NOMO-1 (cell line): ENCODE measurements around the gene RAB11FIP4.

Experiments used
- DNase-seq, 2 experiments: peaks; one replicate each; lab custom pipeline; 2025; ENCODE audit not compliant: unreplicated experiment in 2 of 2; lab: John Stamatoyannopoulos, UW

Gene RAB11FIP4

DNA sequence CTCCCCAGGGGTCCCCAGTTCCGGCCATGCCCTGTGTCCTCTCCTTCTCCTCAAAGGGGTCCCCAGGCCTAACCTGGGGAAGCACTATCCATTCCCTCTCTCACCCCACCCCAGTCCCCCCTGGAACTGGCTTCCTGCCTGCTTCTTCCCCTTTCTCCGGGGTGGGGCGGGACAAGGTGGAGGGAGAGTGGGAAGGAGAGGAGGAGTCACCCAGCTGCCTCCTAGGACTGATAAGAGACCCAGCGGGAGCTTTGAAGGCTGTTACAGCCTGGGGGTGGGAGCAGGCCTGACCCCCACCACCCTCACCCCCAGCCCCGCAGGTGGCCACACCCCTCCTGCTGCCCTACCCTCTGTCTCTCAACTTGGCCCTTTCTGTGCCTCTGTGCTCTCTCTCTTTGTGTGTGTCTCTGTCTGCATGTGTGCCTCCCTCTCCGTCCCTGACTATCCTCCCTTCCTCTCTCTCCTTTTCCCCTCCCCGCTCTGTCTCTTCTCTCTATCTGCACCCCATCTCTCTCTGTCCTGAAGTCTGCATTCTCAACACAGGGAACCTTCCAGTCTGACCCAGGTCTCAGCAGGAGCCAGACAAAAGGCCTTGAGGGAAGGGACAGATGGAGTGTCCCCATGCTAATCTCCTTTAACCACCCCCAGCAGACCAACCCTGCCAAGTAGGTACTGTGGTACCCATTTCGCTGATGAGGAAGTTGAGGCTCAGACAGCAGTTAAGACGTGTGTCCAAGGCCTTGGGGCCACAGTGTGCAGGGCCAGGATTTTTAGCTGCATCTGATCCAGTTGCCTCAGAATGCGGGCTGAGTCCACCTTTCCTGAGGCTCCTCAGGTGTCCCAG, 66.1 kb downstream of the RAB11FIP4 start:
- no peak for DNase-seq

DNA sequence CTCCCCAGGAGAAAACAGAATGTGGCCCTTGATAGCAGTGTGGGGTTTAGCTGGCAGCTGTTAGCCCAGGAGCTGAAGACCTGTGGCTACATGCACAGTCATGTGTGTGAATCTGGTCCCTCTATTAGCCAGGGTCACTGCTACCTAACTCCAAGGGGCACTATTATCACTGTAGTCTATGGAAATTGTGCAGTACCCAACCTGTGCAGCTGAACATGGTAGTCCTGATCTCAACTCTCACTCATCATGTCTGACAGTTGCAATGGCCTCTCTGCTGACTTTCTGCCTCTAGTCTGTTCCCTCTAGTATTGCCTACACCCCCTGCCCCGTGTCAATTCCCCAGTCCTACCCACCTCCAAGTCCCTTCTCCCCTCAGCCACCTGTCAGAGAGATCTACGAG, 67.4 kb downstream of the RAB11FIP4 start:
- DNase-seq: no peak

DNA sequence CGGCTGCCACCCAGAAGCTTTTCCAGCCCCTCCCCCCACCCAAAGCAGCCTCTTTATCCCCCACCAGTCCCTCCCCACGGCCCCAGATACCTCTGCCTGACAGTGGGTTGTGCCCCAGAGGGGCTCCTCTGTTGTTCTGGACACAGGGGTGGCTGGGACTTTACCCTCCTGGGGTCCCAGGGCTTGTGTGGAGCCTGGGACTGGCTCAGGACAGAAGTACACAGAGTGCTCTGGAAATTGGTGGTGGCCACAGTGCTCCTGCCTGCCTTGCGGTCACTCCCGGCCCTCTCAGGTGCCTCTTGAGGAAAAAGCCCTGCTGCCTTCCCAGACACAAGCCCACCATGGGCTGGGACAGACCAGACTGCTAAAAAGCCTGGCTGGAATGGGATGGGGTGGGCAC, 68.2 kb downstream of the RAB11FIP4 start:
- DNase-seq: no peak

DNA sequence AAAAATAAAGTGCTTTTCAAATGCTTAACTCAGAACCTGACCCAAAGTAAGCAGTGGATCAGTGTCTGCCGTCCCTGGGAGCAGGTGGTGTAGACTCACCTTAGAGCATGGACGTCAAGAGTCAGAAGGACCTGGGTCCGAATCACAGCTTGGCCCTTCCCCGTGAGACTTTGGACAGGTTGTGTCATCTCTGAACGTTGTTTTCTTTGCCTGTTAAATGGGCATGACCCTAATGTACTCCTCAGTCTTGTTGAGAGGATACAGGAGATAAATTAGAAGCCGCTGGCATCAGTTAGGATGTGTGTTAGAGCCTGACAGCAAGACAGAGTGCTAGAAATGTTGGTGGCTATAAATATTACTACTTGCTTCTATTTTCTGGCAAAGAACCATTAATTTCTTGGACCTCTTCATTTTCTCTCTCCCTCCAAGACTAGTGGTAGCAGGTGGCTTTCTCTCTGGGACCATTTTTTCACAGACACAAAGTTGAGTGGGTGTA, 68.8 kb downstream of the RAB11FIP4 start:
- no peak for DNase-seq

DNA sequence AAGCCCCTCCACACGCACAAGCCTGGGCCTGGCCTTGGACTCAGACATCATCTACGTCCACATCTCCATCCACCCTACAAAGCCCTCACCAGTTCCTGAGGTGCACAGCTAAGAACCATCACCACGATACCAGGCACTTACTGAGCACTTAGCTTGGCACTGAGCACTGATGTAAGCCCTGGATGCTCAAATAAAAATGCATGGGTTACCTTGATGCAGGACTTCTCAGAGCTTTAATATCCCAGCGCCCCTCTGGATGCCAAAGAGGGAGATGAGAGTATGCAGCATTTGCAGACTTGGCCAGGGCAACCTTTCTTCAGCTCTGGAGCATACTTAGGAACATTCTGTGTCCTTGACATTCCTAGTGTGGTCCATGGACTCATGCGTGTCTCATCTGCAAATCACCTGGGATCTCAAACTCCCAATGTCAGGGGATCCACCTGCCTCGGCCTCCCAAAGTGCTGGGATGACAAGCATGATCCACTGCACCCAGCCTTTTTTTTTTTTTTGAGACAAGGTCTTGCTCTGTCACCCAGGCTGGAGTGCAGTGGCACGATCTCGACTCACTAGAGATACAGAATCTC, 69.8 kb downstream of the RAB11FIP4 start:
- DNase-seq: no peak

DNA sequence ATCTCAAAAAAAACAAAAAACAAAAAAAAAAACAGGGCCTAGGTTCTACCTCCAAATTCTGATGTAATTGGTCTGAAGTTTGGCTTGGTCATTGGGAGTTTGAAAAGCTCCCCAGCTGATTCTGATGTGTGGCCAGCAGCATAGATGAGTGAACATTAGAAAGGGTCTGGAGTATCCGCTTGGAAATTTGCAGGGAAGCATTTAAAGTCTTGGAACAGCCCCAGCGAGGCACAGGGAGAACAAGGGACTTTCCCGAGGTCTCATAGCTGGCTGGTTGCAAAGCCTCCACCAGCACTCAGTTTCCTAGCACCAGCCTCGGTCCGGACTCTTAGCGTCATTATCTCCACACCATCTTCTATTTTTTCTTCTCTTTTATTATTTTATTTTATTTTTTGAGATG, 70.8 kb downstream of the RAB11FIP4 start:
- no peak for DNase-seq

DNA sequence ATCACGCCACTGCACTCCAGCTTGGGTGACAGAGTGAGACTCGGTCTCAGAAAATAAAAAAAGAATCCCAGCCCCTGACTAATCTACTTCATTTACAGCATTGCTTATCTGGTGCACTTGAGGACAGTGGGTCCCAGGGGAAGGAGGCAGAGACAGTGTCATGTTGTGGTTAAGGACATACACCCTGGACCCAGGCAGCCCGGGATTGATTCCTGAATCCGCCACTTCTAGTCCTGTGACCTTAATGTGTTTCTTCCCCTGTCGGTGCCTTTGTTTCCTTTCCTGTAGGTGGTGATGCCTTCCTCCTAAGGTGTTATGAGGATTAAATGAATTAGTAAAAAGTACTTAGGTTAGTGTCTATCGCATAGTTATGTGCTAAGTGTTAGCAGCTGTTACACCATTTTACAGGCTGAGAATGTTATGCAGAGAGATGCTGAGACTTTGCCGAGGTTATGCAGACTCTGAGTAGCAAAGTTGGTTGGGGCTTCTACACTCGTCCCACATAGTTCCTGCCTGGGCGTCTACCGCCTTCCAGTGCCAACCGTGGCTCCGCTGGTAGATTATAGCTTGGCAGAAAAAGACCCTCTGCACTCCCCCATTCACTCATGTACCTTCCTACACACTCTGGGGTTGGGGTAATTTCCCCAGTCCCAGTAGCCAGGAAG, 74.8 kb downstream of the RAB11FIP4 start:
- no peak for DNase-seq

DNA sequence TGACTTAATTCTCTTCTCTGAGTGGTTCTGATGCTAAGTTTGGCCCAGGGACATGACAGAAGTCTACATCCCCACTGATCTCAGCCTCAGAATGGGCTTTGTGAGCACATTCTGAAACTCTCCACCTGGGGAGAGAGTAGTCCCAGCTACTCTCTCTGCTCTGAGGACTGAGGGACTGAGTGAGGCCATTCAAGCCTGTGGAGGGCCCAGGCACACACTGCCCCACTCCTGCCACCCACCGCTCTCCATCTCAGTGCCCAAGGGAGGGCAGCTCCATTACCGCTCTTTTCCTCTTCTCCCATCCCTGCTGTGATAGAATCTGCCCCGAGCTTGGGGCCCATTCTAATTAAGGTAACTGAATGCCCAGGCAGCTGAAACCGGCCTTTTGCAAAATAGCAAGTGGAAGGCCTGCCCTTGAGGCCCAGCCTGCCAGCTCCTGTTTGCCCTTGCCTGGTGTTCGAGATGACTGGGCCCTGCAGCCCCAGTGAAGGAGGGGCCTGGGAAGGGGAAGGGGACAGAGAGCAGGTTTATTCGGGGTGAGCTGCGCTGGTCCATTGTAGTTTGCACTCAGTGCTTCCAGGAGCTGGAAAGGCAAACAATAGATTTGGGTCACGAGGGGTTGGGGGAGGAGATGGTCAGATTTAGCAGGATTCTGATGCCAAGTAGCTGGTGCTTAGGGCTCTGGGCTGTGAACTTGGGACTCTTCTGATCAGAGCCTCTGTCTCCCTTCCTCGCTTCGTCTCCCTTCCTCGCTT, 76.2 kb downstream of the RAB11FIP4 start:
- no peak for DNase-seq

DNA sequence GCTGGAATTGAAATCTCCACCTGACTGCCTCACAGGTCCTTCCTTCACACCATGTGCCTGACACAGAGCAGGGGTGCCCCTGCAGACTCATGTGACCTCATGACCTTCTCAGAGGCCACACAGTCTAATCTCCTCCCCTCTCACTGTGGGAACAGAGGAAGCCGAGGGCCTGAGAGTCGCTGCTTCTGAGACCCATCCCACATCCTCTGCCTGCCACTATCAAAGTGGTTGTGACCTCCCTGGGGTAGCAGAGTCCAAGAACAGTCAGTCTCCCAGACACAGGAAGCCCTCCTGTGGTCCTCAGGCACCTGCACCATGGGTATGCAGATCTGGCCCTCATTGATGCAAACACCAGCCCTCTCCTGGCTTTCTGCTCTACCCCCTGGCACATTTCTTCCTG, 78.5 kb downstream of the RAB11FIP4 start:
- DNase-seq: no peak

DNA sequence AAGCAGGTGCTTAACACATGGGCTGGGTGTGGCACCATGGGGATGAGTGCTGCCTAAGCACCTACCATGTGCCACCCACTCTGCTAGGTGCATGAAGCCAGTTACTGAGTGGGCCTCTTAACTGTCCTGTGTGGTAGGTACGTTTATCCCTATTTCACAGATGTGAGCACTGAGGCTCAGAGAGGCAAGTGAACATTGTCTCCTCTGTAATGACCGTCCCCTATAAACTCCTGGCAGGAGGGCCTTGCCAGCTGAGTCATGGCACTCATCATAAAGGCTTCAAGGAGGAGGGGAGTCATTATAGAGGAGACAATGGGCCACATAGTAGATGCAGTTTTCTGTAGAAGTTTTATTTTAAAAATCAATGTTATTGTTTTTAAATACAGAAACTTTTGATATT, 79.1 kb downstream of the RAB11FIP4 start:
- DNase-seq: no peak

DNA sequence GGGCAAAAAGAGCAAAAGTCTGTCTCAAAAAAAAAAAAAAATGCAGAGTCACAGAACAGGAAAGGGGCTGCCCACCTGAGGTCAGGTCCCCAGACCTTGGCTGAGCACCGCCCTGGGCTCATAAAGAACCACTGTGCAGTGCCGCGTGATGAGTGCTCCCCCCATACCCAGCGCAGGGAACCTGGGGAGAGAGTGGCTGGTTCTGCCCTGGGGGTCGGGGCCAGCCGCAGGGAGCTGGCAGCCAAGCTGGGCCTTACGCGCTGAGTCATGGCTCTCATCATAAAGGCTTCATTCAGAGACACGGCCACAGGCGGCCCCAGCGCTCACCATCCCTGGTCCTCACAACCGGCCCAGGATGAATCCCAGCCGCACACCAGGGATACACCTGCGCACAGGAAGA, 80.7 kb downstream of the RAB11FIP4 start:
- no peak for DNase-seq

DNA sequence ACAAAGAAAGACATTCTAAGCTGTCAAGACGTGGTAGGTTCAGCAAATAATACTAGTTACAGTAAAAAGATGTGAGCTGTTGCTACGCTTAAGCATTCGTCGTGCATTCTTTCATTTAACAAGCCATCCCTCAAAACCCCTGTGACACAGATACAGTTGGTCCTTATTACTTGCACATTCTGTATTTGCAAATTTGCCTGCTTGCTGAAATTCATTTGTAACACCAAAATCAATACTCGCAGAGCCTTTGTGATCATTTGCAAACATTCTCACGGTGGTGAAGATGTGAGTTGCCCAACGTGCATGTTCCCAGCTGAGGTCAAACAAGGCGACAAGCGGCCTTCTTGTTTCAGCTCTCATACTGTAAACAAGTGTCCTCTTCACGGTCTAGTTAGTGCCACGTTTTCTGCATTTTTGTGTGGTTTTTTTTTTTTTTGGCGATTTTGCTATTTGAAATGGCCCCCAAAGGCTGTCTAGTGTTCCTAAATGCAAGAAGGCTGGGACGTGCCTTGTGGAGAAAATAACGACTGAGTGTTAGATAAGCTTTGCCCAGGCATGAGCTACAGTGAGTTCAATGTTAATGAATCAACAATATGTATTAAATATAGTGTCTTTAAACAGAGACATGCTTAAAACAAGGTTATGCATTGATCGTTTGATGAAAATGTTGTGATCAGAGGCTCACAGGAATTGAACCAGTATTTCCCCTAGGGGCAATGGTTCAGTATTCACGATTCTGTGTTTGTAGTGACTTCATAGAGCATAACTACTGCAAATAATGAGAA, 84.1 kb downstream of the RAB11FIP4 start:
- no peak for DNase-seq

DNA sequence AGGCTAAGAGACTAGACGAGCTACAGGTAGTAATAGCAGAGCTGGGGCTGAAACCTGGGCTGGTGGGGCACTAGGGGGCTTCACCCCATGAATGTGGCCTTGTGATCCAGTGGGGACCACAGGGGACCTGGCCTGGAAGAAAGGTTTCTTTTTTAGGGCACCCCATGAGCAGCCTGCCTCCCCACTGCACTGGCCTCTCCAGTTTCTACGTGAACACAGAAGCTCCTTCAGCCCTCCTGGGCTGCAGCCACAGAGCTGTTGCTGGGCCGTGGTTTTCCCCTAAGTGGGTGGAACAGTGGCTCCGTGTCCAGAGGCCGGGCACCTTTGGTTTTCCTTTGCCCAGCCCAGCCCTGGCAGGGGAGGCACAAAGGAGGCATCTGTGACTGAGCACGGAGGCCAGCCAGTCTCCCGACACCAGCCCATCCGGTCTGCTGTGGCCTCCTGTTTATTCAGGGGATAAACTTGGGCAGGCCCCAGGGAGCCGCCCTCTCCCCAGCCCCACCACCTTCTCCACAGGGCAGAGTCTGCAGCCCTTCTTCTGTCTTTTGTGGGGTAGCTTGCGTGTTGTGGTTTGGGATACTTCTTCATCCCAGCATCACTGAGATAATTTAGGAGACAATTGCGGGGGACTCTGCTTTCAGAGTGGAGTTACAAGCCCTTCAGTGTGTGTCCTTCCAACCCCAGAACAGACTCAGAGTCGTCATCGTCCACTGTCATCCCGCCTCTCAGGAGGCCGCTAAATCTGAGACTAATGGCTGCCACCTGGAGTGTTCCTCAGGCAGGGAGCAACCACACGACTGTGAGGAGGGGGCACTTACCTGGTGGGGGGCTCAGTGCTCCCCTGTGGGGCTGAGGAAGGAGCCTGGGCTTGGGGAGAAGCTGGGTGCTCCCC, 85.3 kb downstream of the RAB11FIP4 start:
- DNase-seq: no peak

DNA sequence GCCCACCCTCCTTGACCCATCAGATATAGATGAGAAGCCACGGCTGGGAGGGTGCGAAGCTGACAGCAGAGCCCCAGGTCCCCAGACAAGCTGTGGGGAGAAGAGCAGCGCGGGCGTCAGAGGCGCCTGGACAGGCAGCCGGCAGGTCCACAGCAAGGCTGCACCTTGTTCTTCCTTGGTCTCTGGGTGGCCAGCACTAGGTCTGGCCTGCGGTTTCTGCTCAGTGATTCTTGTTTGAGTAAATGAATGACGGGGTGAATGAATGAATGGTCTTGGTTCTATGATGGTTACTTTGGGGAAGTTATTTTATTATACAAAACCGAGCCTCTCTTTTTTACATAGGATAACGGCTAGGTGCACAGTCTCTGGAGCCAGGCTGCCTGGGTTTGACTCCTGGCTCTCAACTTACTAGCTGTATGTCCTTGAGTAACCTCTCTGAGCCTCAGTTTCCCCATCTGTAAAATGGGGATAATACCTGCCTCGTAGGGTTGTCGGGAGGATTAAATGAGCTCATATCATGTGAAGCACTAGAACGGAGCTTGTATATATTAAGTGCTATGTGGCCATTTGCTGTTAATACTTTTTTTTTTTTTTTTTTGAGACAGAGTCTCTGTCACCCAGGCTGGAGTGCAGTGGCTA, 86.1 kb downstream of the RAB11FIP4 start:
- no peak for DNase-seq

DNA sequence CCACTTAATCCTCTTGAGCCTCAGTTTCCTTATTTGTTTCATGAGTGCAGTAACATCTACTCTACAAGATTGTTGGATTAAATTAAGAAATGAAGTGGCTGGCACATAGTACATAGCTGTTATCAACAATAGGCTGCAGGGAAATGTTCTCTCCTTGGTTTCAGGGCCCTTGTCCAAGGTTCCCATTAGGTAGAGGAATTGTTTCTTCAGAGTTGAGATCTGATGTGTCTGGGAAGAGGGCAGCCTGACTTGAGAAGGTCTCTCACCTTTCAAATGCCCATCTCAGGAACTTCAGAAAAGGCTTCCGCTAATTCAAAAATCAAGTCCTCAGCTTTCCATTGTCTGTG, 87.6 kb downstream of the RAB11FIP4 start:
- DNase-seq: no peak

DNA sequence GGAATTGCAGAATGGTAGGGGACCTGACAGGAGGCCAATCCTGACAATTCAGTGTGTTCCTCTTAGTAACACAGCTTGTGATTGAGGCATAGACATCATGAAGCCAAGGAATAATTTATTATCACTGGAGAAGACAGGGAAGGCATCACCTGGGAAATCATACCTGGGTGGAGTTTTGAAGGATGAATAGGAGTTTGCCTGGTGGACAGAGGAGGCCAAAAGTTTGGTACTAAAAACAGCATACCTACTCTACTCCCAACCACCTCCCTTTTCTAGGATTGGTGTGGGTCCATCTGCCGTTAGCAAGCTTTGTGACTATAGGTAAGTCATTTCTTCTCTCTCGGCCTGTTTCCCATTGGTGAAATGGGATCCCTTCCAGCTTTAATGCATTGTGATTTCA, 88.0 kb downstream of the RAB11FIP4 start:
- DNase-seq: no peak

DNA sequence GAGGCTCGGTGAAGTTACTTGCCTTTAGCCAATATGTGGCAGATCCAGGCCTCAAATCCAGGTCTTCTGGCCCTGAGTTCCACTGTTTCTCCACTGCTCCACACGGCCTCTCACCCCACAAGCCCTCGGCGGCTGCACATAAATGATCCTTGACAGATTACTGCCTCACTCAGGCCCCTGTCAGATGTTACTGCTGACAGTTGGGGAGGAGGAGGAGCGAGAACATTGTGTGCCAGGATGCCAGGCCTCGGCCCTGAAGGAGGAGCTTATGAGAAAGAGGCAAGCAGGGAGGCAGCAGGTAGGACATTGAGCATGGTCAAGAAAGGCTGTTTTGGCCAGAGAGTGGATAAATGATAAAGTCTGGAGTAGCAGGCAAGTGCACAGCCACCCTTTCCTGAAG, 88.6 kb downstream of the RAB11FIP4 start:
- no peak for DNase-seq

DNA sequence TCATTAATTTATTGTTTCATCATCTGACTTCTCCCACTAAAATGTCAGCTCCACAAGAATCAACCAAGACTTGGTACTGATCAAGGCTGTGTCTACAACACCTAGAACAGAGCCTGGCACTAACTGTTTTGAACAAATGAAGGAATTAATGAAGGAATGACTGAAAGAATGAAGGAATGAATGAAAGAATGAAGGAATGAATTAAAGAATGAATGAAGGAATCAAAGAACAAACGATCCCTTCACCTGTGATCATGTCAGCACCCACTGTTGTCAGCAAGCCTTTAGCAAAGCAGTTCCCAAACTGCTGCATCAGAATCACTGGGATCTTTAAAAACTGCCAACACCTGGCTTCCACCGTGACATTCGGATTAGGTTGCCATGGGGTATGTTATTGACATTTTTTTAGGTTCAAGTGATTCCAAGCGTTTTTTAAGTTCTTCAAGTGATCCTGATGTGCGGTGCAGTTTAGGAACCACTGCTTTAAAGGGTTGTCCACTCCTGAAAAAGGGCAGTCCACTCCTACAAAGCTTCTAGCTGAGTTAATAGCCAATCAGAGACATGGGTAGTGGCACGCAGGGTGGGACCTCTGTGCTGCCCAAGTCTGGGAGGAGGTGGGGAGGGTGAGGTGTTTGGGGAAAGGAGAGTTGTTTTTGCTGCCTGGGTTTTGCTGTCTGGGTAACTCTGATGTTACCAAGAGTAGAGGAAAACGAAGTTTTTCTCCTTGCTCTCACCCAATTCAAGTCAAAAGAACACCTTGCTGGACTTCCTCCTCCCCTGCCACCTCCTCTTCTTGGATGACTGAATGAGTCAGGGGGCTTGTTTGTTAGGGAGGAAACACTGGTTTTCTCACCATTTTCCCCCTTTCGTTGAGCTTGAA, 89.7 kb downstream of the RAB11FIP4 start:
- DNase-seq: no peak
